ENCODE data around the gene TEX44.

The TEX44 gene

GRCh38 chr2:231615058-231615671 is 22.5 kb downstream of the TEX44 start (continued):
- TF ChIP-seq PRDM2 (tag by site-specific recombination; IDR thresholded peaks at IDR 0.05; ENCODE audit: borderline replicate concordance), result no peak
- no peak for TF ChIP-seq ZNF311 (tag by site-specific recombination; IDR thresholded peaks at IDR 0.05; ENCODE audit: borderline replicate concordance)
- no peak for TF ChIP-seq CTCF (tag by site-specific recombination; IDR thresholded peaks at IDR 0.05)

- H3K4me3 ChIP-seq (ENCODE audit: low read depth, low read length), result no peak overlapping the region
Observed at GRCh38 chr2:231616296-231616695, 23.6 kb downstream of the TEX44 start.

More at GRCh38 chr2:231616296-231616695, 23.6 kb downstream of the TEX44 start:
- no peak for TF ChIP-seq BCL11B (tag by site-specific recombination; IDR thresholded peaks at IDR 0.05; ENCODE audit: low read depth)
- no peak for TF ChIP-seq ZNF704 (tag by site-specific recombination; IDR thresholded peaks at IDR 0.05)
- no peak for TF ChIP-seq ZNF792 (tag by site-specific recombination; IDR thresholded peaks at IDR 0.05)
- no peak for TF ChIP-seq ZNF416 (tag by site-specific recombination; IDR thresholded peaks at IDR 0.05)
- TF ChIP-seq YY1 (tag by site-specific recombination; IDR thresholded peaks at IDR 0.05), result no peak
- no peak for TF ChIP-seq HIC1 (tag by site-specific recombination; IDR thresholded peaks at IDR 0.05)
- no peak for TF ChIP-seq ZNF148 (tag by site-specific recombination; IDR thresholded peaks at IDR 0.05; ENCODE audit: borderline replicate concordance)
- TF ChIP-seq ZNF561 (tag by site-specific recombination; IDR thresholded peaks at IDR 0.05; ENCODE audit: borderline replicate concordance), result no peak
- Histone ChIP-seq H3K4me1 (ENCODE audit: control insufficient read depth, insufficient read depth, low read length) (no peaks in the 10 kb centered on the region; the same call in 1 of the 2 replicates), H3K27ac (ENCODE audit: extremely low read depth, low read depth, low read length) (no peak overlapping the region), H3K36me3 (ENCODE audit: control insufficient read depth in 2 of 2, insufficient read depth in 1 of 2, low read length in 2 of 2) (no peaks in the 10 kb centered on the region), H3K9me3 (ENCODE audit: control insufficient read depth, insufficient read depth, low read depth, low read length) (no peaks in the 10 kb centered on the region)
- CTCF ChIA-PET, result interaction anchor here (0.6 to 12.2 kb wide), 2 partner anchors 58 to 99 kb away, joined by 3 to 231 read pairs; no protein-coding TSS in a partner anchor
- POLR2A ChIA-PET, result no interaction called here
